IPS-NIHi11 (cell line): ENCODE results near the gene MED23.

Experiments
- DNase-seq: peaks from one replicate; pipeline ENCODE4 v3.0.0; 2012; ENCODE audit warnings: mixed read lengths, low spot score

Gene MED23

GRCh38 chr6:131640100-131640499 is 12.1 kb upstream of the MED23 start:
- DNase-seq: no peak

DNA sequence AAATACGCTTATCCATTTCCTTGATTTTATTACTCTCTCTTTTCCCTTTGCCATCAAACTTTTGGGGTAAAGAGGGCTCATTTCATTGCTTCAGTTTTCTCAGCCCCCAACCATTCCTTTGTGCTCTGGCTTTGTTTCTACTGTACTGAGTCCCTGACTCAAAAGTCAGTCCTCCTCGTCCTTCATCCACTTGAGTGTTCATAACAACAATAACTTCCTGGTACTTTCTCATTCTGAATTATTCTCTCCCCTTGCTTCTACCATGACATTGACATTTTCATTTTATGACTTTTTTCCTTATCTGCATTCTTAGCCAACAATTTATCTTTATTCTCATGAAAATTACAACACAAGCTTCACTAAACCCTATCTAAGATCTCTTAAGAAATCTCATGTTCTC is 10.0 kb upstream of the MED23 start:
- no peak for DNase-seq

DNA sequence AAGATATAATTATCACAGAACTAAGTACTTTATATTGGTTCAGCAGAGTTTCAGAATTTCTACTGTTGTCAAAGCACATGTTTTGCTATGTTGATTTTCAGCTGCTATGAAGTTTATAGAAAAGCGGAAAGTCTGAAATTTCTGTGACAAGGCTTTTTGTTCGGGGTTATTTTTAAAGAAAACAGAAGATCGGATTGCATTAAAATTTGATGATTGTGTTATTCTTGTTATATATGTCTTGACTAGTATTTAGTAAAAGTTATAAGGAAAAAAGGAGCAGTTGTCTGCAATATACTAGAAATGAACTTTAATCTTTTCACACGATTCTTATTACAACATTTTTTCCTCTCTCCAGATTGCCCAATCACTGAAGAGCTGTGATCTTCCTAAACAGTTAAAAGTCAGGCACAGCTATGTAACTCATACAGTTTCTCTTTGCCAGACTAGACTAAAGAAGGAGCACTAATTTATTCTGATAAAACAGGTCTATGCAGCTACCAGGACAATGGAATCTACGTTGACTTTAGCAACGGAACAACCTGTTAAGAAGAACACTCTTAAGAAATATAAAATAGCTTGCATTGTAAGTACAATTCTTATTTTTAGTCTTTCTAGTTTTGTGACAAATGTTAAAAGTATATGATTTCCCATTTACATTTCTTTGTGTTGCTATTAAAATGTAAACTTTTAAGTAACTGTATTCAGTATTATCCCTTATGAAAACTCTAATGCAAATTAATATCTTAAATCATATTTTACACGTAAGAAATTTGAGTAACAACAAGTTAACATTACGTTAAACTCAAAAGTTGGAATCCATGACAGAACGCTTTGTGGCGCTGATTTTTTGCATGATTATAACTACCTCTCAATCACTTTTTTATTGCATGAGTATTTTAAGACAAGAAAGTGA is 9.1 kb upstream of the MED23 start, which contains the start of gene ENPP3:
TSS of gene ENPP3 (plus strand) at position 423 of the 913 bp plus-strand sequence. CDS start at position 506, 83 bp downstream.
- DNase-seq: no peak

- DNase-seq: no peak
These were observed 7.6 kb upstream of the MED23 start for GRCh38 chr6:131635384-131636340.

- DNase-seq: no peak
These were observed 3.7 kb upstream of the MED23 start for GRCh38 chr6:131631625-131632289.

DNA sequence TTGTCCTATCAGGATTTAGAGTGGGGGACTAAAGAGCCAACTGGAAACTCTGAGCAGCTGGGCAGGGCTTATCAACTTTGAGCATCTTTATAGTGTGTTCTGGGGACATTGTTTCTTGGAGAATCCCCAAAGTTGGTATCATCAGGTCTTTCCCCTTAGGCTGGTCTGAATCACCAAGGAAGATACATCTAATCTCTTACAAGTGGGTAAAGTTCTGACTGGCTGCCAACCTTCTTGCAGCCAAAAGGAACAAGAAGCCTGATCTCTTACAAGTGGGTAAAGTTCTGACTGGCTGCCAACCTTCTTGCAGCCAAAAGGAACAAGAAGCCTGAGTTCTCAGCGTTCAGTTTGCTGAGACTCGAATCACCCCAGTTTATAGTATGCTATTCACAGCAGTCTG is 1.6 kb upstream of the MED23 start:
- DNase-seq: no peak

DNA sequence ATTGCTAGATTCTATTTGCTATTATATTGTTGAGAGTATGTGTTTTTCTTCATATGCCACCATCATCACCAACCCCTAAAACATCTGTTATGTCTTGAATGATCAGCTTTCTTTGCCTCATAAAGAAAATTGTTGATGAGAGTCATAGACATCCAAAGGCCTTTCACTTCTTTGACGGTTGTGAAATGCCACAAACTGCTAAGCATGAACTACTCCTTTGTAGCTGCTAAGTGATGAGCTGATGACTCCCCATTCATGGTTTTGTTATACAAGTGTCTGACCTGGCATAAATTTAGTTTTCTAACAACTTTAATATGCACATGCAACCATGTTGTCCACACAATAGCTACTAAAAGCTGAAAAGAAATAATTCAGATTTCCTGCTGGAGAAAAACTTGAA is 684 bp upstream of the MED23 start:
- no peak for DNase-seq

GRCh38 chr6:131615275-131615674 is 12.8 kb downstream of the MED23 start:
- DNase-seq: no peak

GRCh38 chr6:131613296-131613925 is 14.6 kb downstream of the MED23 start:
- no peak for DNase-seq

- DNase-seq: no peak
These were observed 25.2 kb downstream of the MED23 start for GRCh38 chr6:131602781-131603312.

- DNase-seq: no peak
These were observed 27.3 kb downstream of the MED23 start for GRCh38 chr6:131600716-131601115.

GRCh38 chr6:131597446-131597845 is 30.6 kb downstream of the MED23 start:
- no peak for DNase-seq

DNA sequence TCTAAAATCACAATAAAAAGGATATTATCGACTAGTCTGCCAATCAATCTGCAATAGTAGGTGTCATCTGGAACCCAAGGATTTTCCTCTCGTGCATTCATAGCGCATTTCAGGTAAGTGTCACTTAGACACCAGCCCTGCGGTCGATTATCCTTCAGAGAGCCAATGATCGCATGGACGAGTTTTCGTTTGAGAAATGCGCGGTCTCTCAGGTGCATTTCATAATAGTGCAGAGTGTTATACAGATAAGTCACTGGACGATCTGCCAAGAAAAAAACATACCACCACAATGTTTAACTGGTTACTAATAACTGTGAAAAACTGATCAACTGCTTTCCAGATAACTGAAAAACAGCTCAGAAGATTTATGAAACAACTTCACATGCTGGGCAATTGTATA is 34.0 kb downstream of the MED23 start:
- DNase-seq: no peak

DNA sequence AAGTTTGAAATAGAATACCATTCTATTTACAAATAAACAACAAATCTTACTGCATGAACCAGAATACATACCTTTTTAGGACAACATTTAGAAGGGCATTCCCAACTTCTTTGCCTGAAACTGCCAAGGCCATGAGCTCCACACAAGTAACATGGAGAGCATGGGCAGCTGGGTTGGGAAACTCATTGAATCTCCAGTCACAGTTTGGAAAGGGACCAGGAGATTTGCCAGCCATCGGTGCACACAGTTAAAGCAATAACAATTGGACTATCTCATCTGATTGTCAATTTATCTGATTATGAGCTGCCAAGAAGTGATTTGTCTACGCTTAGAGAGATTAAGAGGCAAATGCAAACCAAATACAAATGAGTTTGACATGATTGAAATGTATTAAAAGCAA is 35.1 kb downstream of the MED23 start:
- DNase-seq: no peak

DNA sequence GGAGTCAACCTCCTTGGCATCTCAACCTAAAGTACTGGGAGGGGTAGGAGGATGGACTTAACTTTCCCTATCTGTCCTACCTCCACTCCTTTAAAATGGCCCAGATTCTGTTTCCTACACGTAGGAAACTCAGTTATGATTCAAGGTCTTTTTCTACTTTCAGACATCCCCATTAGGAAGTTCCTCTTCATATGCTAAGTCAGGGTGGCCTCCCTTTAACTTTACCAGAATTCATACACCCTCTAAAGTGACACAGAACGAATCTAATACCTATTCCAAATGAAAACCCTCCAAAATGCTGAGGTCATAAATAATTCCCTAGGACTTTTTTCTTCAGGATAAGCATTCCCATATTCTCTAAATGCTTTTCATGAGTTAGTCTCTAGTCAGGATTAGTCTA is 39.4 kb downstream of the MED23 start:
- no peak for DNase-seq

DNA sequence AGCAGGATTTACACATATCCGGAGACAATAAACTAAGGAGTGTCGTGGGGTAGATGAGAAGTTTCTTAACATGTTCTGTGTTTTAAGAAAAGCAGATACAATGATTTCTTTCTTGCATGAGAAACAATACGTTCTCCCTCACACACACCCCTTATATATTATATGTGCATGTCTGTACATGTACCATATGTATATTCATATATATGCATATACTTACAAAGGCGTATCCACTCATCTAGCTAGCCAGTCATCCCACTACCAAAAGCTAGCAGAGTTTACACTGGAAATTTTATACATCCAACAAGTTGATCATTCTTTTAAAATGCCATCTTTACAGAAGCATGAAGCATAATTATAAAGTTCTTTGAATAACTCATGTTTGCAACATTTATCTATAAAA is 40.1 kb downstream of the MED23 start:
- DNase-seq: no peak

GRCh38 chr6:131586543-131586942 is 41.5 kb downstream of the MED23 start:
- no peak for DNase-seq

GRCh38 chr6:131581523-131581922 is 46.5 kb downstream of the MED23 start:
- DNase-seq: no peak

DNA sequence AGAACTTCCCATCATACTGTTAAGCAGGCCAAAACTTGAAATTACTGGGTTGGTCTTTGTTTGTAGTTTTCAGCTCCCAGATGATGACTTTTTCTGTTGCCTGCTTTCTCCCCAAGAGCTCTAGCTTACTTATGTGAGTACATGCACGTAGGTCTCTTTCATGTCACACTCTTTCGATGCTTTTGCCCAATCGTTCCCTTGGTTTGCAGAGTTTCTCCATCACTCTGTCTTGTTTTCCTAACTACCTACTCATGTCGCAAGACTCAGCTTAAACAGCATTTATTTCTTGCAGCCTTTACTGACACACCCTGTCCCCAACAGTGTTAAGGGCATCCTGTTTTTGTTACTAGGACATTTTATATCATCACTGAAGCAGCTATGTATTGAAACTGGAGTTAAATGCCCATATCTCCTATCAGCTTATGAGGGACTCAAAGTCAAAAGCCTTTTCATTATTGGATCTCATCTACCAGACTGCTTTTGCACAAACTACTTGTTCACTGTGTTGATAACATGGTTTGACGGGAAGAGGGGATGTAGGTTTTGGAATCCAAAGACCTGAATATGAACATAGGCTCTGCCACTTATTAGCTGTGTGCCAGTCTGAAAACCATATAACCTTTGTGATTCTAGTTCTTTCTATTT is 52.1 kb downstream of the MED23 start:
- DNase-seq: no peak

- no peak for DNase-seq
These were observed 53.4 kb downstream of the MED23 start for GRCh38 chr6:131574686-131575085.

DNA sequence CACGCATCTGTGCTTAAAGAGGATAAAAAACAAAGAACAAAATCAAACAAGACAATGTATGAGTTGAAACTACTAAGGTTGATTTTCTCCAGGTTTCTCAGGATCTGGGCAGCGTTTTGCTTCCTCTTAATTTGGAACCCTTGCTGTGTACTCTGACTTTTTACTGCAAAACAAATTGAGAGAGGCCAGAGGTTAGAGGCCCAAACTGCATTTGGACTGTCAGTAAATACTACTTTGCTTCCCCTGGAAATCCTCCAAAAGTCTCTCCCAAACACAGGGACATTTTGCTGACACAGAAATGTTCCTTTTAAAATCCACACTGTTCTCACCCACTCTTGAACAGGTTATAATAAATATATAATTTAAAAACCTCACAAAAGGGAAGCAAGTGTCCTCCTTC is 53.9 kb downstream of the MED23 start:
- no peak for DNase-seq
